C1 segment of cervical spinal cord (tissue), 14 donors: Measurements from ENCODE around the gene PHETA1.
"Not testable (repeated sequence)": the region's sequence is repeated elsewhere in the genome, so short reads cannot be mapped to it uniquely, and the experiment has no call there.

Experiments
- DNase-seq, 14 donors: peaks; one replicate each; lab custom pipeline; 2025; lab: John Stamatoyannopoulos, UW

Gene PHETA1

GRCh38 chr12:111351026-111351425 lies 17.9 kb downstream of the PHETA1 start:
- DNase-seq: no peak

- no peak for DNase-seq
Observed at GRCh38 chr12:111349748-111350520, 19.0 kb downstream of the PHETA1 start.

DNA sequence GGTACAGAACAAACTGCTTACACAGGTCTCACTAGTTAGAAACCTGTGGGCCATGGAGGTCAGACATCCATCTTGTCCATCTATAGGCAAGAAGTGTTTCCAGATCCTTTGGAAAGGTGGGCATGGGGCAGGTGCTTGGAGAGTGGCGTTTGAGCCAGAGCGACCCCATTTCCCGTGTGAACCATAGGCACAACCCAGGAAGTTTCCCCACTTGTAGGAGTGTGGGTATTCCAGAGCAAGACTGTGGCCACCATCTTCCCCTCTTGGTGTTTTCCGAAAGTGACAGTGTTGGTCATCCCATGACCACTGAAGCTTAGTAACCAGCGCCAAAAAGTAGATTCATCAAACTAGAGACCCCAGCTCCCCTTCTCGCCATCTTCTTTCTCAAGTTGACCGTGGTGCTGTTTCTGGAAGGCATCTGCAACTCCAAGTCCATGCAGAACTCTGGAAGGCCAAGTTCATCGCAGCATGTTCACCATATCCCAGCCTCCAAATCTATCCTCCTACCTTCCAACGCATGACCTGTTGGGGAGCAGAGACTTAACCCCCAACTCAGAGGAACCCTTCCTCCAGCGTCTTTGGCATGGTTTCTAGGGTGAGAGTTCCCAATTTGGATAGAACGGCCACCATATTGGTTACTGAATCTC lies 19.7 kb downstream of the PHETA1 start:
- DNase-seq: no peak

GRCh38 chr12:111347891-111348644 lies 20.8 kb downstream of the PHETA1 start:
- no peak for DNase-seq

DNA sequence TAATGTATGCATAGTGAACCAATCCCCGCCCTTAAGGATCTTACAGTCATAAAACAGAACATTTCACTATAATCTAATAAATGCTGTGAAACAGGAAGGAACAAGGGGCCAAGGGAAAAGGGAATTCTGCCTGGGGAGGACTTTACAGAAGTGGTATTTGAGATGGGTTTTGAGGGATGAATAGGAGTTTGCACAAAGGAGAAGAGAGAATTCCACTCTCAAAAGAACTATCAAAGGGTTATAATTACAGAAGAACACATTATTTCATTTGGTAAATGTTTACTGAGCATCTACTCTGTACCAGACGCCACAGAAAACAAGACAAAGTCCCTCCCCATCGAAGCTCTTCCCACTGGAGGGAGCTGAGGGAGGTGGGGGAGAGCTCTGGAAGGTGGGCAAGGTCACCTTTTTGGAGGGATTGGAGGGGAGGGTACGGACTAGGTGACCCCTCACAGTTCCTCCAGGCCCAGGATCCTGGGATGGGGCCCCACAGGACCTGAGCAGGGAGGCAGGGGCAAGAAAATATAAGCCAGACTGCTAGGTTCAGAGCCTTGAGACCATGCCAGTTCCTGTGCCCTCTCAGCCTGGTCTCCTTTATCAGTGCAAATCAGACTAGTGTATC lies 24.5 kb downstream of the PHETA1 start:
- DNase-seq: no peak

- no peak for DNase-seq
Observed at GRCh38 chr12:111343181-111343580, 25.7 kb downstream of the PHETA1 start.

DNA sequence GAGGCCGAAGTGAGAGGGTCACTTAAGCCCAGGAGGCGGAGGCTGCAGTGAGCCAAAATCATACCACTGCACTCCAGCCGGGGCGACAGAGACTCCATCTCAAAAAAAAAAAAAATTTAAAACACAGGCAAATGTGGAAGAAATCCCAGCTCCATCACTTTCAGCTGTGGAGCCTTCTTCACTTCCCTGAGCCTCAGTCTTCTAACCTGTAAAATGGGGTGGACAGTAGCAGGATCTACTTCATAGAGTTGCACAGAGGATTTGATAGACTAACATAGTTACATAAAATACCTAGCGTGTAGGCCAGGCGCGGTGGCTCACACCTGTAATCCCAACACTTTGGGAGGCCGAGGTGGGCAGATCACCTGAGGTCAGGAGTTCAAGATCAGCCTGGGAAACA lies 26.5 kb downstream of the PHETA1 start:
- DNase-seq: no peak

GRCh38 chr12:111341426-111342065 lies 27.3 kb downstream of the PHETA1 start:
- no peak for DNase-seq

- DNase-seq: not testable (repeated sequence)
Observed at GRCh38 chr12:111340680-111341079, 28.2 kb downstream of the PHETA1 start.

DNA sequence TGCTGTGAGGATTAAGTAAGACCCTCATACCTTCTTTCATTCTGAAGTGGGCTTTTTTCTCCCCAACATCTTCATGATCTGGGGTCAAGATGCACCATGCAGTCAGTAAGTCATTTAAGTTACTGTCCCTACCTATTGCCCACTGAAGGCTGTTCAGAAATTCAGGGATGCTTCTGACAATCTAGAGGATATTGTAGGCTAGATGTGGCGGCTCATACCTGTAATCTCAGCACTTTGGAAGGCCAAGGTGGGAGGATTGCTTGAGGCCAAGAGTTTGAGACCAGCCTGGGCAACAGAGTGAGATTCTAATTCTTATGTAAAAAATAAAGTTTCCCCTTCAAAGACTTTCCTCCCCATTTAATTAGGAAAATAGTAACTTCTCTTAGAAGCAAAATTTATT lies 28.7 kb downstream of the PHETA1 start:
- no peak for DNase-seq

GRCh38 chr12:111339321-111339938 lies 29.5 kb downstream of the PHETA1 start:
- no peak for DNase-seq

DNA sequence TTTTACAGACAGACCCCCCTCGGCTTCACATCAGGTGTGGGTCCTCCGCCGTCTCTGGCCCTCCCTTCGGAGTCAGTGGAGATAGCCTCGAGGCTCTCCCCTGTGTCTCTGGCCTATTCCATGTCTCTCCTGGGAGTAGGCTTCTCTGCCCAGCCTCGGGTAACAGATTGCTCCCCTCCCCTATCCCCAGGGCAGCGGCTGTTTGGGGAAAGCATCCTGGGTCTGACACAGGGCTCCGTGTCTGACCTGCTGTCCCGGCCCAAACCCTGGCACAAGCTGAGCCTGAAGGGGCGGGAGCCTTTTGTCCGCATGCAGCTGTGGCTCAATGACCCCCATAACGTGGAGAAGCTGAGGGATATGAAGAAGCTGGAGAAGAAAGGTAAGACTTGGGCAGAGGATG lies 30.8 kb downstream of the PHETA1 start:
- no peak for DNase-seq

- no peak for DNase-seq
Observed at GRCh38 chr12:111337371-111337770, 31.5 kb downstream of the PHETA1 start.

- not testable (repeated sequence) for DNase-seq
Observed at GRCh38 chr12:111336411-111336810, 32.5 kb downstream of the PHETA1 start.

DNA sequence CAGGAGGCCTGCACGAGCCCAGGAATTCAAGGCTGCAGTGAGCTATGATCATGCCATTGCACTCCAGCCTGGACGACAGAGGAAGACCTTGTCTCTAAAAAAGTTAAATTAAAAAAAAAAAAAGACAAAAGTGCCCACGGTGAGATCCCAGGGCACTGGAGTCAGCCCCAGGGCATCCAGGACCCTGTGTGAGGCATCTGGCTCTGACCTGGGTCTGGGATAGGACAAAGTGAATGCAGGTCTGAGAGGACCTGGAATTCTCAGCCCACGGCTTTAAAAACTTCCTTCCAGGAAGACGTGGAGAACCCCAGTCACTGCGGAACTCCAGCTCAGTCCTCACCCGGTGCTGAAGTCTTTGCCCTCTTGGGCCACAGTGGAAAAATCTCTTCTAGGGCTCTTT lies 33.1 kb downstream of the PHETA1 start:
- no peak for DNase-seq

DNA sequence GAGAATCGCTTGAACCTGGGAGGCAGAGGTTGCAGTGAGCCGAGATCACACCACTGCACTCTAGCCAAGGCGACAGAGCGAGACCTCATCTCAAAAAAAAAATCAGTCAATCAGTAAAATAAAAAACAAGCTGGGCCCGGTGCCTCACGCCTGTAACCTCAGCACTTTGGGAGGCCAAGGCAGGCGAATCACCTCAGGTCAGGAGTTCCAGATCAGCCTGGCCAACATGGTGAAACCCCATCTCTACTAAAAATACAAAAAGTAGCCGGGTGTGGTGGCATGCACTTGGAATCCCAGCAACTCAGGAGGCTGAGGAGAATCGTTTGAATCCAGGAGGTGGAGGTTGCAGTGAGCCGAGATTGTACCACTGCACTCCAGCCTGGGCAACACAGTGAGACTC lies 33.6 kb downstream of the PHETA1 start:
- DNase-seq: not testable (repeated sequence)

DNA sequence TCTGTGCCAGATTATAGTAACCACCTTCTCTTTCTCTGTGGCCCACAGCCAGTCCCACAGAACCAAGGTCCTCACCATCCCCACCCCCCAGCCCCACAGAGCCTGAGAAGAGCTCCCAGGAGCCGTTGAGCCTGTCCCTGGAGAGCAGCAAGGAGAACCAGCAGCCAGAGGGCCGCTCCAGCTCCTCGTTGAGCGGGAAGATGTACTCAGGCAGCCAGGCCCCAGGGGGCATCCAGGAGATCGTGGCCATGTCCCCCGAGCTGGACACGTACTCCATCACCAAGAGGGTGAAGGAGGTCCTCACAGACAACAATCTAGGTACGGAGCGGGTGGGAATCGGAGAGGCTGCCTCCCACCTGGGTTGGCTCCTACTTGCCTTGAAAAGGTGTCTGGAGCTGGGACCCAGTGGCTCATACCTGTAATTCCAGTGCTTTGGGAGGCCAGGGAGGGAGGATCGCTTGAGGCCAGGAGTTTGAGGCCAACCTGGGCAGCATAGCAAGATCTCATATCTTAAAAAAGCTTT lies 34.4 kb downstream of the PHETA1 start:
- DNase-seq: no peak

GRCh38 chr12:111330800-111331752 lies 37.8 kb downstream of the PHETA1 start:
- no peak for DNase-seq

DNA sequence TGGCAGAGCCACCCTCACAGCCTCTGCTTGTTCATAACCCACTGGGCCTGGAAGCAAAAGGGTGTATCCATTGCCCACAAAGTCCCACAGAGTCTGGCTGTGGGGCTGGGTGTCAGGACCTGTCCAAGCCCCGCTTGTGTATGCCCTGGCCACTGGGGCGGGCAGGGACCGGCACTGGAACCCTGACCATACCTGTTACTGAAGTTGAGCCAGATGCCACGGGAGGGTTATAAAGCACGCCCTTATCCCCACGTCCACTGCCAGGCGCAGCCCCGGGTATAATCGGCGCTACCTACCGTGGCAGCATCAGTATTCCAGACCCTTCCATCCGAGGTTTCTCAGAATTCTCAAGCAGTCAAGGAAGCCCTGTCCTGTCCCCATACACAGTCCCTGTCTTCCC lies 40.8 kb downstream of the PHETA1 start:
- DNase-seq: no peak

DNA sequence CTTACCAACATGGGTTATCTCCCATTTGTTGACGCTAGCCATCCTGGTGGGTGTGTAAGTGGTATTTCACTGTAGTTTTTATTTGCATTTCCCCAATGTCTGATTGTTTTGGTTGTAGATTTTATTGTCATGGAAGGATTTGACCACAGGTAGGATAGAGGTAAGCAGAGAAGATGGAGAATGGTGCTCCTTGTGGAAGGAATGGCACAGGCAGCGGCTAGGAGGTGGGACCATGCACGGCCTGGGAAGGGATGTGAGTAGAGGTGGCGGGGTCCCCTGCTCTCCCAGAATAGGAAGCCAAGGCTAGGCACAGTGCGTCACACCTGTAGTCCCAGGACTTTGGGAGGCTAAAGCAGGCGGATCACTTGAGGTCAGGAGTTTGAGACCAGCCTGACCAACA lies 41.4 kb downstream of the PHETA1 start:
- no peak for DNase-seq
